A549 (cell line): ENCODE measurements around the gene ZNF184. TPM values are rescaled to one million over a fixed set of nuclear protein-coding genes. Genes with fewer than 3 reads are reported as not detected.

Experiments
- ATAC-seq, 2 experiments: fragments of 200-7000 bp in 1 of 2; fragments of >200 bp in 1 of 2; cut with Nextera tagmentation in 1 of 2; cut with Tn5 transposase in 1 of 2; 3 replicates each; pipeline versions ENCODE4 v1.8.0 to v1.9.1; 2018 to 2020; ENCODE audit warnings: mild to moderate bottlenecking in 1 of 2, moderate library complexity in 1 of 2
- CTCF ChIA-PET: fragments of 300-600 bp; sonication (Branson Sonifier 250); formaldehyde crosslinking; extraction: SDS; loops from one replicate; lab custom pipeline; 2021; ENCODE audit warnings: antibody characterized with exemption, inconsistent platforms; lab: Yijun Ruan, JAX
- POLR2A ChIA-PET: fragments of 350-600 bp; formaldehyde crosslinking; extraction: SDS; loops from one replicate; lab custom pipeline; 2021; ENCODE audit warnings: antibody characterized with exemption, inconsistent platforms; lab: Yijun Ruan, JAX
- DNase-seq, 2 experiments: peaks; one replicate each; pipeline versions ENCODE4 v3.0.0 to v3.0.0-alpha.2; 2011 to 2016; ENCODE audit warnings: low read depth in 1 of 2, low spot score in 1 of 2
- FAIRE-seq: peaks from 2 replicates; lab custom pipeline; 2011; peaks lifted over from hg19 to GRCh38; lab: Jason Lieb, UNC
- H3K27ac ChIP-seq, 2 experiments: fragments of >200 bp; sonication (Bioruptor Twin); formaldehyde crosslinking; 3 replicates each; pipeline ENCODE4 v1.5.1; 2016 to 2017
- H3K4me1 ChIP-seq: fragments of >200 bp; sonication (Bioruptor Twin); formaldehyde crosslinking; 3 replicates; pipeline ENCODE4 v1.6.1; 2016
- H3K4me2 ChIP-seq: fragments of >200 bp; sonication (Bioruptor Twin); formaldehyde crosslinking; 3 replicates; pipeline ENCODE4 v1.6.1; 2016
- H3K4me3 ChIP-seq: fragments of >200 bp; sonication (Bioruptor Twin); formaldehyde crosslinking; 3 replicates; pipeline ENCODE4 v1.5.1; 2016
- H3K9me3 ChIP-seq: fragments of >200 bp; sonication (Bioruptor Twin); formaldehyde crosslinking; 3 replicates; pipeline ENCODE4 v1.6.1; 2016
- BCL3 ChIP-seq: fragments of >200 bp; sonication (Bioruptor Twin); formaldehyde crosslinking; IDR thresholded peaks from 3 replicates; pipeline ENCODE4 v1.6.1; 2016
- CBX2 ChIP-seq: fragments of 200-600 bp; sonication (generic); IDR thresholded peaks from 2 replicates; pipeline ENCODE4 v1.6.1; 2016; ENCODE audit warnings: low read depth, mild to moderate bottlenecking, borderline replicate concordance
- CBX8 ChIP-seq: fragments of 200-600 bp; sonication (generic); IDR thresholded peaks from 2 replicates; pipeline ENCODE4 v1.6.1; 2016
- CHD4 ChIP-seq: fragments of 200-600 bp; sonication (generic); IDR thresholded peaks from 2 replicates; pipeline ENCODE4 v1.6.1; 2016; ENCODE audit warnings: antibody characterized with exemption, mild to moderate bottlenecking, borderline replicate concordance
- E2F6 ChIP-seq: IDR thresholded peaks from 2 replicates; pipeline ENCODE4 v1.6.1; 2012; ENCODE audit warnings: low read depth, borderline replicate concordance
- EHMT2 ChIP-seq: fragments of 200-600 bp; sonication (generic); IDR thresholded peaks from 2 replicates; pipeline ENCODE4 v1.6.1; 2016; ENCODE audit warnings: antibody characterized with exemption, low read depth, mild to moderate bottlenecking, moderate library complexity
- EP300 ChIP-seq, 2 experiments: fragments of >200 bp; sonication (Bioruptor Twin); formaldehyde crosslinking; IDR thresholded peaks; 2 replicates in 1 of 2; 3 replicates in 1 of 2; pipeline ENCODE4 v1.6.1; 2016 to 2017
- HDAC2 ChIP-seq: fragments of 200-600 bp; sonication (generic); IDR thresholded peaks from 2 replicates; pipeline ENCODE4 v1.6.1; 2016
- HES2 ChIP-seq: fragments of >200 bp; sonication (Bioruptor Twin); formaldehyde crosslinking; IDR thresholded peaks from 2 replicates; pipeline ENCODE4 v1.6.1; 2016
- HEYL ChIP-seq: fragments of 250-450 bp; sonication (Bioruptor Pico); IDR thresholded peaks from 2 replicates; pipeline ENCODE4 v1.8.0; 2021; ENCODE audit warnings: mild to moderate bottlenecking, moderate library complexity
- HMGXB4 ChIP-seq: fragments of 250-450 bp; sonication (Bioruptor Pico); IDR thresholded peaks from 2 replicates; pipeline ENCODE4 v1.5.0; 2021; ENCODE audit warnings: mild to moderate bottlenecking, moderate library complexity, borderline replicate concordance
- HOXA7 ChIP-seq: fragments of 250-450 bp; sonication (Bioruptor Pico); IDR thresholded peaks from 2 replicates; pipeline ENCODE4 v1.5.0; 2020; ENCODE audit warnings: mild to moderate bottlenecking, moderate library complexity
- JUNB ChIP-seq: fragments of >200 bp; sonication (Bioruptor Twin); formaldehyde crosslinking; IDR thresholded peaks from 2 replicates; pipeline ENCODE4 v1.6.1; 2016
- MYC ChIP-seq: IDR thresholded peaks from 2 replicates; pipeline ENCODE4 v1.6.1; 2012; ENCODE audit warnings: mild to moderate bottlenecking, inconsistent platforms, low read length, improper control_type of control experiment, borderline replicate concordance
- NPAS2 ChIP-seq: fragments of 250-450 bp; sonication (Bioruptor Pico); IDR thresholded peaks from 2 replicates; pipeline ENCODE4 v1.8.0; 2022; ENCODE audit warnings: mild to moderate bottlenecking, moderate library complexity, borderline replicate concordance
- PBX3 ChIP-seq: IDR thresholded peaks from 2 replicates; pipeline ENCODE4 v1.6.1; 2012
- RAD21 ChIP-seq, 2 experiments: fragments of >200 bp in 1 of 2; sonication (Bioruptor Twin) in 1 of 2; formaldehyde crosslinking in 1 of 2; IDR thresholded peaks in 1 of 2; conservative IDR thresholded peaks in 1 of 2; 2 replicates in 1 of 2; 3 replicates in 1 of 2; pipeline ENCODE4 v1.6.1; 2012 to 2018; ENCODE audit warnings: inconsistent platforms in 1 of 2
- RCOR1 ChIP-seq: fragments of 150-350 bp; IDR thresholded peaks from 2 replicates; pipeline ENCODE4 v1.6.1; 2014; ENCODE audit warnings: antibody characterized with exemption, low read length, low read depth
- RFX5 ChIP-seq: fragments of 450-650 bp; IDR thresholded peaks from 2 replicates; pipeline ENCODE4 v1.7.1; 2014; ENCODE audit warnings: antibody characterized with exemption, mild to moderate bottlenecking, moderate library complexity
- RNF2 ChIP-seq: fragments of 200-600 bp; sonication (generic); IDR thresholded peaks from 2 replicates; pipeline ENCODE4 v1.6.1; 2016; ENCODE audit warnings: low read depth, mild to moderate bottlenecking, antibody characterized with exemption, moderate library complexity, borderline replicate concordance
- SMC3 ChIP-seq: fragments of >200 bp; sonication (Bioruptor Twin); formaldehyde crosslinking; IDR thresholded peaks from 3 replicates; pipeline ENCODE4 v1.6.1; 2018; ENCODE audit warnings: inconsistent platforms
- USF2 ChIP-seq: fragments of 450-650 bp; IDR thresholded peaks from 2 replicates; pipeline ENCODE4 v1.6.1; 2014; ENCODE audit warnings: antibody characterized with exemption
- WGBS: methylation state at CpG from one replicate; pipeline ENCODE4 v1.1.6; 2017; ENCODE audit errors: missing lambda C conversion rate; 5-methylcytosine and 5-hydroxymethylcytosine counted together
- polyA plus RNA-seq, 4 experiments: library from polyadenylated mRNA; depleted of rRNA in 3 of 4; stranded (reverse); fragments of >200 nt; fragmentation: RNase III in 1 of 4; extraction: RNeasy Plus Mini Kit Qiagen cat#74134 plus additional on column Dnase treatment in 1 of 4; gene quantifications; 2 replicates in 3 of 4; 3 replicates in 1 of 4; pipeline ENCODE4 v1.2.3, GENCODE V29; 2011 to 2017

ZNF184 gene
- polyA plus RNA-seq, 2 of the 4 experiments (the other 2 are of a cell fraction) = 2.5 to 4.9 TPM

GRCh38 chr6:27474672-27475071 is 1.8 kb upstream of the ZNF184 start:
- Histone ChIP-seq H3K4me3 (no peak overlapping the region), H3K4me1 (peaks cover 11% of the 10 kb centered on the region; the same call in 1 of the 3 replicates), H3K27ac (no peak overlapping the region), H3K9me3 (peaks cover 4% of the 10 kb centered on the region; the same call in 1 of the 3 replicates), H3K4me2 (no peak overlapping the region)
- TF ChIP-seq HDAC2 (no peak), RNF2 (no peak), CBX2 (no peak), MYC (no peak), RAD21 (conservative IDR thresholded peaks at IDR 0.05 in 1 of 2, IDR thresholded peaks at IDR 0.05 in 1 of 2) (no peak), CHD4 (no peak), RFX5 (no peak), RCOR1 (no peak), E2F6 (no peak), HOXA7 (CRISPR knock-in tag) (no peak)
- DNase-seq = no peak
- ATAC-seq = no peak
- no peak for FAIRE-seq
- ChIA-PET POLR2A (no interaction called here), CTCF (no interaction called here)
- WGBS = 92% methylated on average over 3 of the region's 3 CpGs

GRCh38 chr6:27474172-27474465 is 1.2 kb upstream of the ZNF184 start:
- Histone ChIP-seq H3K27ac (peak overlapping the region in 1 of 2 experiments; percentile 94; a peak in 3 of 6 replicates), H3K4me1 (peaks cover 11% of the 10 kb centered on the region; the same call in 1 of the 3 replicates), H3K4me3 (peak overlapping the region; percentile 73), H3K4me2 (peak overlapping the region; percentile 52), H3K9me3 (peaks cover 5% of the 10 kb centered on the region; the same call in 1 of the 3 replicates)
- DNase-seq (no peak), ATAC-seq (no peak), FAIRE-seq (no peak)
- ChIA-PET POLR2A (interaction anchor here (0.6 kb wide), 2 partner anchors 157 to 186 kb away, joined by 3 read pairs; no protein-coding TSS in a partner anchor), CTCF (interaction anchor here (1.0 kb wide), 1 partner anchor 42 kb away, joined by 3 read pairs; no protein-coding TSS in a partner anchor)
- TF ChIP-seq CHD4 (0 out of 2 replicates have a peak, but pooled peaks have one; percentile 1), PBX3 (no peak), RCOR1 (no peak), HES2 (no peak)
- 48% methylated on average over 4 of the region's 4 CpGs for WGBS

GRCh38 chr6:27472182-27472616 is 706 bp downstream of the ZNF184 start:
- no peak for TF ChIP-seq EP300 (IDR thresholded peaks at IDR 0.05)
- TF ChIP-seq, all 56 proteins: peak for 0
- DNase-seq (peak; percentile 33 to 82), FAIRE-seq (no peak), ATAC-seq (peak; percentile 73 to 90)
- Histone ChIP-seq H3K27ac (peak overlapping the region; percentile 87 to 94), H3K9me3 (peaks cover 9% of the 10 kb centered on the region; the same call in 2 of the 3 replicates), H3K4me2 (peak overlapping the region; percentile 70), H3K4me1 (0 out of 3 replicates have a peak, but pooled peaks cover 4% of the 10 kb centered on the region), H3K4me3 (peak overlapping the region; percentile 73)
- CTCF ChIA-PET = no interaction called here
- POLR2A ChIA-PET = interaction anchor here (1.1 to 1.6 kb wide), 3 partner anchors 26 to 421 kb away, joined by 4 to 14 read pairs (median 5); partner anchors contain the start of gene ZNF391
- 4% methylated on average over 12 of the region's 13 CpGs for WGBS

- H3K27ac ChIP-seq = peak overlapping the region; percentile 87 to 94; a peak in 4 of 6 replicates
- CTCF ChIA-PET = interaction anchor here (0.6 kb wide), 1 partner anchor 283 kb away, joined by 3 read pairs; no protein-coding TSS in a partner anchor
- 0 out of 3 replicates have a peak, but pooled peaks cover 4% of the 10 kb centered on the region for H3K4me1 ChIP-seq
- no peak for ATAC-seq
- peak overlapping the region; percentile 73 for H3K4me3 ChIP-seq
- 71% methylated on average over 6 of the region's 6 CpGs for WGBS
- DNase-seq = no peak
- no peak for FAIRE-seq
- H3K4me2 ChIP-seq = peak overlapping the region; percentile 70
- POLR2A ChIA-PET = interaction anchor here (1.6 kb wide), 1 partner anchor 83 kb away, joined by 5 read pairs; the partner anchor contains the start of gene ZNF391
- H3K9me3 ChIP-seq = peaks cover 9% of the 10 kb centered on the region; the same call in 2 of the 3 replicates
- TF ChIP-seq JUNB (no peak), SMC3 (no peak), NPAS2 (no peak), CBX8 (no peak), HOXA7 (CRISPR knock-in tag) (no peak), HDAC2 (no peak), HMGXB4 (no peak), EHMT2 (no peak), USF2 (no peak), HEYL (CRISPR knock-in tag) (no peak), BCL3 (no peak)
These were observed 1.4 kb downstream of the ZNF184 start for GRCh38 chr6:27471365-27472115.
